Hepatocyte (in vitro differentiated cells): ENCODE data around the gene OR52B6. TPM values are rescaled to one million over a fixed set of nuclear protein-coding genes. Genes with fewer than 3 reads are reported as not detected.

Source experiments
- DNase-seq: peaks from one replicate; pipeline ENCODE4 v3.0.0-alpha.2; 2016; ENCODE audit warnings: low spot score
- H2AFZ ChIP-seq: fragments of 200-600 bp; sonication (generic); 2 replicates; pipeline ENCODE4 v1.6.0; 2016; ENCODE audit warnings: antibody characterized with exemption, mild to moderate bottlenecking
- H3K27ac ChIP-seq: fragments of 200-600 bp; sonication (generic); 2 replicates; pipeline ENCODE4 v1.5.1; 2016; ENCODE audit warnings: mild to moderate bottlenecking
- H3K27me3 ChIP-seq: fragments of 200-600 bp; sonication (generic); 2 replicates; pipeline ENCODE4 v1.6.1; 2016
- H3K36me3 ChIP-seq: fragments of 200-600 bp; sonication (generic); replicated peaks from 2 replicates; pipeline ENCODE4 v1.5.1; 2016; ENCODE audit warnings: low read depth; ENCODE audit not compliant: insufficient read depth
- H3K4me1 ChIP-seq: fragments of 200-600 bp; sonication (generic); 2 replicates; pipeline ENCODE4 v1.5.1; 2016; ENCODE audit warnings: mild to moderate bottlenecking, moderate library complexity; ENCODE audit not compliant: insufficient read depth
- H3K4me2 ChIP-seq: fragments of 200-600 bp; sonication (generic); 2 replicates; pipeline ENCODE4 v1.6.0; 2016
- H3K4me3 ChIP-seq: fragments of 200-600 bp; sonication (generic); 2 replicates; pipeline ENCODE4 v1.5.1; 2016; ENCODE audit warnings: mild to moderate bottlenecking
- H3K79me2 ChIP-seq: fragments of 200-600 bp; sonication (generic); 2 replicates; pipeline ENCODE4 v1.6.0; 2017; ENCODE audit warnings: mild to moderate bottlenecking
- H3K9me2 ChIP-seq: fragments of 200-600 bp; sonication (generic); replicated peaks from 2 replicates; pipeline ENCODE4 v1.6.0; 2017; ENCODE audit warnings: mild to moderate bottlenecking; ENCODE audit not compliant: insufficient read depth
- H3K9me3 ChIP-seq: fragments of 200-600 bp; sonication (generic); 2 replicates; pipeline ENCODE4 v1.5.1; 2016; ENCODE audit warnings: low read depth, mild to moderate bottlenecking
- H4K20me1 ChIP-seq: fragments of 200-600 bp; sonication (generic); 2 replicates; pipeline ENCODE4 v1.6.0; 2016; ENCODE audit warnings: mild to moderate bottlenecking; ENCODE audit not compliant: insufficient read depth, poor library complexity, severe bottlenecking
- CTCF ChIP-seq: fragments of 200-600 bp; sonication (generic); IDR thresholded peaks from 2 replicates; pipeline ENCODE4 v1.5.1; 2016; ENCODE audit warnings: antibody characterized with exemption, mild to moderate bottlenecking; ENCODE audit not compliant: poor library complexity
- EZH2 ChIP-seq: fragments of 200-600 bp; sonication (generic); IDR thresholded peaks from 2 replicates; pipeline ENCODE4 v1.6.1; 2016; ENCODE audit warnings: antibody characterized with exemption, mild to moderate bottlenecking, borderline replicate concordance
- EZH2phosphoT487 ChIP-seq: fragments of 200-600 bp; sonication (generic); IDR thresholded peaks from one replicate; pipeline ENCODE4 v1.6.1; 2018; ENCODE audit warnings: antibody characterized with exemption, mild to moderate bottlenecking, low read depth, moderate library complexity; ENCODE audit not compliant: unreplicated experiment, severe bottlenecking
- WGBS: methylation state at CpG from one replicate; pipeline ENCODE4 v1.1.6; 2016; ENCODE audit warnings: low lambda C conversion rate; ENCODE audit errors: missing lambda C conversion rate; 5-methylcytosine and 5-hydroxymethylcytosine counted together
- polyA plus RNA-seq: library from polyadenylated mRNA; unstranded; fragments of >200 nt; fragmentation: Nextera tagmentation; extraction: Ambion mirVana; gene quantifications from 2 replicates; pipeline ENCODE4 v1.2.1, GENCODE V29; 2016
- total RNA-seq: library from RNA; depleted of rRNA; stranded (reverse); fragments of >200 nt; gene quantifications from 2 replicates; pipeline ENCODE4 v1.2.3, GENCODE V29; 2014

OR52B6 gene
- total and polyA plus RNA-seq, 2 experiments from 2014 or later, result not detected

- Histone ChIP-seq H3K4me1 (no peaks in the 10 kb centered on the region), H3K79me2 (no peaks in the 10 kb centered on the region), H2AFZ (no peak overlapping the region), H3K4me2 (no peak overlapping the region), H3K4me3 (no peak overlapping the region), H4K20me1 (no peaks in the 10 kb centered on the region), H3K27ac (no peak overlapping the region), H3K9me3 (no peaks in the 10 kb centered on the region), H3K9me2 (no peaks in the 10 kb centered on the region), H3K27me3 (no peaks in the 10 kb centered on the region), H3K36me3 (no peaks in the 10 kb centered on the region)
- no peak for DNase-seq
- 93% methylated on average over 11 of the region's 11 CpGs for WGBS
- no peak for TF ChIP-seq EZH2phosphoT487
These were observed 30.9 kb downstream of the OR52B6 start for GRCh38 chr11:5611627-5612026.

GRCh38 chr11:5618807-5619206 lies 38.1 kb downstream of the OR52B6 start:
- no peaks in the 10 kb centered on the region for H3K27me3 ChIP-seq
- H2AFZ ChIP-seq, result no peak overlapping the region
- H3K36me3 ChIP-seq, result no peaks in the 10 kb centered on the region
- H4K20me1 ChIP-seq, result no peaks in the 10 kb centered on the region
- no peaks in the 10 kb centered on the region for H3K9me3 ChIP-seq
- 71% methylated on average over 3 of the region's 3 CpGs for WGBS
- H3K79me2 ChIP-seq, result no peaks in the 10 kb centered on the region
- no peak for TF ChIP-seq EZH2phosphoT487
- TF ChIP-seq EZH2, result no peak
- no peak for TF ChIP-seq CTCF
- H3K9me2 ChIP-seq, result no peaks in the 10 kb centered on the region
- H3K4me1 ChIP-seq, result peaks cover 24% of the 10 kb centered on the region
- H3K4me2 ChIP-seq, result no peak overlapping the region
- H3K27ac ChIP-seq, result peak overlapping the region; percentile 49
- no peak overlapping the region for H3K4me3 ChIP-seq
- peak; percentile 47 for DNase-seq

GRCh38 chr11:5620651-5621521 lies 40.2 kb downstream of the OR52B6 start:
- peak; percentile 73 for DNase-seq
- H3K27me3 ChIP-seq, result no peaks in the 10 kb centered on the region
- WGBS, result 29% methylated on average over 3 of the region's 3 CpGs
- no peaks in the 10 kb centered on the region for H3K9me3 ChIP-seq
- no peak for TF ChIP-seq EZH2
- no peak for TF ChIP-seq CTCF
- no peak for TF ChIP-seq EZH2phosphoT487
- no peaks in the 10 kb centered on the region for H4K20me1 ChIP-seq
- no peaks in the 10 kb centered on the region for H3K79me2 ChIP-seq
- H3K9me2 ChIP-seq, result no peaks in the 10 kb centered on the region
- no peaks in the 10 kb centered on the region for H3K36me3 ChIP-seq
- peak overlapping the region; percentile 84 for H3K27ac ChIP-seq
- peak overlapping the region; percentile 65 for H3K4me2 ChIP-seq
- peak overlapping the region; percentile 20 for H2AFZ ChIP-seq
- no peak overlapping the region for H3K4me3 ChIP-seq
- peaks cover 31% of the 10 kb centered on the region for H3K4me1 ChIP-seq

- Histone ChIP-seq H3K4me2 (peak overlapping the region; percentile 65), H3K27me3 (no peaks in the 10 kb centered on the region), H3K36me3 (no peaks in the 10 kb centered on the region), H4K20me1 (no peaks in the 10 kb centered on the region), H3K9me2 (no peaks in the 10 kb centered on the region), H3K4me1 (peaks cover 37% of the 10 kb centered on the region), H3K9me3 (no peaks in the 10 kb centered on the region), H3K4me3 (no peak overlapping the region), H3K79me2 (no peaks in the 10 kb centered on the region), H3K27ac (peak overlapping the region; percentile 84), H2AFZ (no peak overlapping the region)
- DNase-seq, result no peak
- TF ChIP-seq CTCF (no peak), EZH2 (no peak), EZH2phosphoT487 (no peak)
These were observed 40.9 kb downstream of the OR52B6 start for GRCh38 chr11:5621580-5621979.
